Measurements from ENCODE around the gene PTPRU. TPM values are rescaled to one million over a fixed set of nuclear protein-coding genes. Genes with fewer than 3 reads are reported as not detected.

Gene PTPRU
- total RNA-seq, 1 experiment from 2014 or later: 45.5 TPM

DNA sequence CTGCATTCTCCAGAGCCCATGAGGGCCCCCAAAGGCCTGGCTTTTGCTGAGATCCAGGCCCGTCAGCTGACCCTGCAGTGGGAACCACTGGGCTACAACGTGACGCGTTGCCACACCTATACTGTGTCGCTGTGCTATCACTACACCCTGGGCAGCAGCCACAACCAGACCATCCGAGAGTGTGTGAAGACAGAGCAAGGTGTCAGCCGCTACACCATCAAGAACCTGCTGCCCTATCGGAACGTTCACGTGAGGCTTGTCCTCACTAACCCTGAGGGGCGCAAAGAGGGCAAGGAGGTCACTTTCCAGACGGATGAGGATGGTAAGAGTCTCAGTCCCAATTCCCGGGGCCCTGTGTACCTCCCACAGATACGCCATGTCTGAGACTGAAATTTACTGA lies 39.1 kb downstream of the PTPRU start:
- Mint-ChIP-seq H3K4me1 (peaks cover 25 to 31% of the 10 kb centered on the region in 2 experiments), H3K27me3 (ENCODE audit: low read depth) (no peaks in the 10 kb centered on the region; the same call in 1 of the 2 replicates), H3K36me3 (ENCODE audit: insufficient read depth in 1 of 3, low read depth in 3 of 3) (peaks cover 4 to 28% (median 24%) of the 10 kb centered on the region in 3 experiments; a peak in 6 of 7 replicates), H3K9me3 (no peaks in the 10 kb centered on the region), H3K27ac (peak overlapping the region in 1 of 3 experiments; percentile 71; a peak in 2 of 7 replicates), H3K4me3 (no peak overlapping the region)
- Histone ChIP-seq H4K91ac (ENCODE audit: insufficient read length, low read depth, low read length) (no peak overlapping the region), H3K23ac (ENCODE audit: insufficient read length, low read depth, low read length) (no peak overlapping the region), H2AK5ac (ENCODE audit: insufficient read length, low read length) (no peak overlapping the region), H3K18ac (ENCODE audit: insufficient read length, low read depth, low read length) (no peak overlapping the region), H3K4me1 (ENCODE audit: insufficient read depth, low read length) (peaks cover 8% of the 10 kb centered on the region), H3K9ac (ENCODE audit: extremely low read depth, insufficient read length, low read length) (no peak overlapping the region), H4K8ac (replicated peaks; ENCODE audit: insufficient read length, low read depth, low read length) (no peak overlapping the region), H3K56ac (ENCODE audit: insufficient read length, low read depth, low read length) (no peak overlapping the region), H3K27ac (ENCODE audit: insufficient read length, low read depth, low read length) (no peak overlapping the region), H2BK12ac (ENCODE audit: insufficient read length, low read depth, low read length) (no peak overlapping the region), H3K9me3 (ENCODE audit: control insufficient read depth, low read depth, low read length) (no peaks in the 10 kb centered on the region), H3K4me2 (ENCODE audit: insufficient read depth, insufficient read length, low read length) (no peak overlapping the region), H4K5ac (ENCODE audit: insufficient read length, low read depth, low read length) (no peak overlapping the region), H3K79me2 (ENCODE audit: insufficient read depth, low read length) (no peaks in the 10 kb centered on the region), H3K23me2 (ENCODE audit: insufficient read length, low read depth, low read length, poor library complexity, severe bottlenecking) (no peaks in the 10 kb centered on the region), H2BK5ac (ENCODE audit: insufficient read length, low read length) (no peak overlapping the region), H2BK20ac (ENCODE audit: low read depth, low read length, poor library complexity, severe bottlenecking) (no peak overlapping the region), H3K79me1 (ENCODE audit: insufficient read depth, low read depth, low read length, poor library complexity, severe bottlenecking) (no peaks in the 10 kb centered on the region), H3K27me3 (ENCODE audit: insufficient read depth, low read length) (no peaks in the 10 kb centered on the region), H3K4ac (ENCODE audit: low read depth, low read length) (no peak overlapping the region), H2BK15ac (ENCODE audit: low read depth, low read length) (no peak overlapping the region), H2BK120ac (ENCODE audit: low read depth, low read length, poor library complexity, severe bottlenecking) (no peak overlapping the region), H2AFZ (ENCODE audit: low read length) (no peak overlapping the region), H3T11ph (ENCODE audit: low read length) (no peak overlapping the region), H3K14ac (ENCODE audit: insufficient read depth, low read length) (no peak overlapping the region), H4K20me1 (ENCODE audit: control insufficient read depth, insufficient read depth, insufficient read length) (no peaks in the 10 kb centered on the region)
- DNase-seq: no peak
- no CpG with 5 or more reads among the region's 14 CpGs for WGBS (ENCODE audit: extremely low coverage, insufficient read length, low lambda C conversion rate)
- no peak for TF ChIP-seq CTCF (conservative IDR thresholded peaks at IDR 0.05)

All from H9 (cell line).